GM12801 (cell line): Measurements from ENCODE around the gene FTSJ3.

Experiments used
- TF ChIP-seq, protein P1 (sequence below): IDR thresholded peaks from one replicate; pipeline ENCODE4 v1.5.1; 2011; ENCODE audit warnings: control low read depth; ENCODE audit not compliant: insufficient read length; ENCODE audit errors: extremely low read depth

Gene FTSJ3

DNA sequence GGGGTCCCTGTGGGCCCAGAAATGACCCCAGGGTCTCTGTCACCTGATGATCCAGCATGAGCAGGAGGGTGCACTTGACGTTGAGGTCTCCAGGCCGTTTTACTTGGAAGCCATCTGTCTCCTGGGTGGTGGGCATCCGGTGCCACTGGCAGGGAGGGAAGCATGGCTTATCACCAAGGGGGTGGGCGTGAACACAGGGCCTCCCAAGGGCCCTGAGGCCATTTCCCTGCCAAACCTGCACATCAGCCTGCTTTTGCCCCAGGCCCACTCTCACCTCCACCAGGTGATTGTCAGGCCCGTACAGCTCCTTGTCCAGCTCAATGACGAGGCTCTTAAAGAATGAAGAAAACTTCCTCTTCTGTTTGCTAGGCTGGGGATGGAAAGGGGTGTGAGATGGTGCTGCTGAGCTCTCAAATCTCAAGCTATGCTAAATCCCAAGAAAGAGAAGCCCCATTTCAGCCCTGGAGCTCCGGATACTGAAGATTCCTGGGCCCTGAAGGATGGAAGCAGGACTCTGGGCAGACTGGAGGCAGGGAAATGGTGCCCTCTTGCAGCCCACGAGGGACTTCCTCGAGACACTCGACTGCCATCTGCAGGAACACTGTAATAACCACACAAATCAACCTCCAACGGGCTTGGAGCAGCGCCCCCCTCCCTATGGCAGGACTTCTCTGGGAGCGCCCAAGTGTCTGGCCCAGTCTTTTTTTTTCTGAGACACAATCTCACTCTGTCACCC is 7.1 kb upstream of the FTSJ3 start:
- TF ChIP-seq, protein P1, sequence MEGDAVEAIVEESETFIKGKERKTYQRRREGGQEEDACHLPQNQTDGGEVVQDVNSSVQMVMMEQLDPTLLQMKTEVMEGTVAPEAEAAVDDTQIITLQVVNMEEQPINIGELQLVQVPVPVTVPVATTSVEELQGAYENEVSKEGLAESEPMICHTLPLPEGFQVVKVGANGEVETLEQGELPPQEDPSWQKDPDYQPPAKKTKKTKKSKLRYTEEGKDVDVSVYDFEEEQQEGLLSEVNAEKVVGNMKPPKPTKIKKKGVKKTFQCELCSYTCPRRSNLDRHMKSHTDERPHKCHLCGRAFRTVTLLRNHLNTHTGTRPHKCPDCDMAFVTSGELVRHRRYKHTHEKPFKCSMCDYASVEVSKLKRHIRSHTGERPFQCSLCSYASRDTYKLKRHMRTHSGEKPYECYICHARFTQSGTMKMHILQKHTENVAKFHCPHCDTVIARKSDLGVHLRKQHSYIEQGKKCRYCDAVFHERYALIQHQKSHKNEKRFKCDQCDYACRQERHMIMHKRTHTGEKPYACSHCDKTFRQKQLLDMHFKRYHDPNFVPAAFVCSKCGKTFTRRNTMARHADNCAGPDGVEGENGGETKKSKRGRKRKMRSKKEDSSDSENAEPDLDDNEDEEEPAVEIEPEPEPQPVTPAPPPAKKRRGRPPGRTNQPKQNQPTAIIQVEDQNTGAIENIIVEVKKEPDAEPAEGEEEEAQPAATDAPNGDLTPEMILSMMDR, result no peak

DNA sequence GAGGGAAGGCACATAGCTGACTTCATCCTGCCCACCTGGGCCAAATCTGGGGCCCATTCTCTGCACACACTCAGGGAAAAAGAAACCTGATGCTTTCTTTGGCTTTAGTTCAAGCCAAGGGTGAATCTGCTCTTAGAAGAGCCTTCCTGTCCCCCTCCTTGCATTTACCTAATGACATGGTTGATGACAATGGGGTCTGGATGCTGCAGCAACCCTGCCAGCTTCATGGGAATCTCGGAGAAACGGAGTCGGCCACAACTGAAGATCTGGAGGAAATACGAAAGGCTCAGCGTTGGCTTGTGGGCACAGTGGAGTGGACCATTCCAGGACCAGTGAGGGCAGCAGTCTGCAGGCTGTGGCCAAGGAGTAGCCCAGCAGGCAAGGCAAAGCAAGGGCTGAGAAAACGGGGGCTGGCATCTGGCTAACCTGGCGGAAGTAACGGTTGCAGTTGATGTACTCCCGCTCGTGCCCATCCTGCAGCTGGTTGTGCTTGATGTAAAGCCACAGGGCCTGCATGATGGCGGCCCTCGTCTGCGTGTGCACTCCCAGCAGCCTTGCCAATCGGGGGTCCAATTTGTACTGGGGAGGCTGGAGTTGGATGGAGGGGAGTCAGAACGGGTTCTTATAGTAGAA is 6.4 kb upstream of the FTSJ3 start:
- TF ChIP-seq, protein P1, result no peak

DNA sequence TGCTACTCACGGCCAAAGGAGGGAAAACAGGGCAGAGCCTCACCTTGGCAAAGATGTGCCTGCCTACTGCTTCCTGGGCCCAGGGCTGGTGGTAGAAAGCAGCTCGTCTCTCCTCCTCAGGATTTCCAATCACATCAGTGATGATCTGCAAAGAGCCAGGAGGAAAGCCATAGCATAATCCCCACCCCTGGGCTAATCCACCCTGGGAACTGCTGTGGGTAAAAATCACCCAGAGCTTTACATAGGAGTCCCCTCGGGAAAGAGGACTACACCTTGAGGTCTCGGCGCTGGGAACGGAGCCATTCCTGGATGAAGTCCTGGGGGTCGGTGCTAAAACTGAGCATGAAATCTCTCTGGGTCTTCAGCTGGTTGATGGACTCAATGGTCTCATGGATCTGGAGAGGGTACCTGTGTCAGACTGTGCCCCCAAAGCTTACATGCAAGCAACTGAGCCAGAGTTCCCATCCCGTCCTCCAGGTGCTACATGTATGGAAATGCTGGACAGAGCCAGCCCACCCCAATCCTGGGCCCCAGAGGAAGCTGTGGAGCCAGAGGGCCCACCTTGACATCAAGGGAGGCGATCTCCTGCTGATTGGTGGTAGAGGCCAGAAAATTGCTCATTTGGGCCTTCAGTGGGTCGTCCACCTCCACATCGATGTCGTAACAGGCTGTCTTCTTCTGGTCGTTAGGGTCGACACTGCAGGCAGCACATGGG is 5.7 kb upstream of the FTSJ3 start:
- TF ChIP-seq, protein P1, result no peak

DNA sequence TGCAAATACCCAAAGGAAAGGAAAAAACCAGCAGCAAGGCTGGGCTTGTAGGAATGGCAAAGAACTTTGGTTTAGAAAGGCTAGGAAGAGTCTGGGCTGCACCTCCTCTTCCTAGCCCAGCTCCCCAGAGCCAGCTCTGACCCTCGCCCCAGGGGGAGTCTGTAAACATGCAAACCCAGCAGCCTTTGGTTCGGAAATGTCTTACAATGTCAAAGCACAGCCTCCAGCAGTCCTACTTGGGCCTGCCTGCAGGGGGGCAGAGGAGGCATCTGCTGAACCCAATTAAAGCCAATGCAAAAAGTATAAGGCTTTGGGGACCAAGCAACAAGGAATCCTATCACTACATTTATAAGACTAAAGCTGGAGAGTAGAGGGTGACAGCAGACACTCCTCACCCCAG is 5.0 kb upstream of the FTSJ3 start:
- TF ChIP-seq, protein P1, result no peak

DNA sequence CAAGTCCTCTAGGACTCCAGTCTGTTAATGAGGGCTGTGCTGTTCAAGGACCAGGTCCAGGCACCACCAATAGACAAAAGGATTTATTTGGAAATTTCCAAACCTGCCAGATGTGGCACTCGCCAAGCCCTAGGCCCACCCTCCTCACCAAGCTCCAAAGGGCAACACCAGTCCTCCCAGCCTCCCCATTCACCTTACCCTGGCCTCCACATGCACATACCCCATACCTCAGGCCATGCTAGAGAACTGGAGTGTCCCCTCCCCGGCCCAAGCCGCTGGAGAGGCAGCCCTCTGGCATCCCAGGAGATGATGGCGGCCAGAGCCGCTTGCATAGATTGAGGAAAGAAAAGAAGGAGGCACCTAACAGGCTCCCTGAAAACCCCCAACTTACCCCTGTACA is 4.6 kb upstream of the FTSJ3 start:
- TF ChIP-seq, protein P1, result no peak

DNA sequence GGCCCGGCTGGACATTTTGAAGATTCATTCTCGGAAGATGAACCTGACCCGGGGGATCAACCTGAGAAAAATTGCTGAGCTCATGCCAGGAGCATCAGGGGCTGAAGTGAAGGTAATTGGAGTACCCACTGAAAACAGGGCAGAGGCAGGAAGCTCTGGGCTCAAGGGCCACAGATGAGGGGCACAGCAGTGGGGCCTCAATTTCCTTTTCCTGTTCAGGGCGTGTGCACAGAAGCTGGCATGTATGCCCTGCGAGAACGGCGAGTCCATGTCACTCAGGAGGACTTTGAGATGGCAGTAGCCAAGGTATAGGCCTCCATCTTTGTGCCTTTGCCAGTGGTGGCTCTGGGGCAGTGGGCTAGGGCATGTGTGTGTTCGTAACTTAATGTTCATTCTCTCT is 4.0 kb upstream of the FTSJ3 start:
- TF ChIP-seq, protein P1, result no peak

DNA sequence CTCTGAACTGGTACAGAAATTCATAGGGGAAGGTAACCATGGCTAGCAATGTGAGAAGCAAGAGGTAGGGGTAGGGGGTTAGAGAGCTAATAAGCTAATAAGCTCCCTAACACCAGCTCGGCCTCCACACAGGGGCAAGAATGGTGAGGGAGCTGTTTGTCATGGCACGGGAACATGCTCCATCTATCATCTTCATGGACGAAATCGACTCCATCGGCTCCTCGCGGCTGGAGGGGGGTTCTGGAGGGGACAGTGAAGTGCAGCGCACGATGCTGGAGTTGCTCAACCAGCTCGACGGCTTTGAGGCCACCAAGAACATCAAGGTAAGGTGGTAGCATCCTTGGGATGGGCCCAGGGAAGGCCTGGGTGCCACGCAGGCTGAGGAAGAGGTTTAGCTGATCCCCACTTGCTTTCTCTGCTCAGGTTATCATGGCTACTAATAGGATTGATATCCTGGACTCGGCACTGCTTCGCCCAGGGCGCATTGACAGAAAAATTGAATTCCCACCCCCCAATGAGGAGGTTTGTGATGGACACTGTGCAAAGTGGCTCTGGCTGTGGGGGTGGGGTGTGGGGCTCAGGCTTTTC is 3.5 kb upstream of the FTSJ3 start:
- TF ChIP-seq, protein P1, result no peak
